Measurements from ENCODE around the gene HIVEP2. TPM values are rescaled to one million over a fixed set of nuclear protein-coding genes. Genes with fewer than 3 reads are reported as not detected.

HIVEP2 gene
- polyA plus RNA-seq, 1 donor: 10.5 TPM

DNA sequence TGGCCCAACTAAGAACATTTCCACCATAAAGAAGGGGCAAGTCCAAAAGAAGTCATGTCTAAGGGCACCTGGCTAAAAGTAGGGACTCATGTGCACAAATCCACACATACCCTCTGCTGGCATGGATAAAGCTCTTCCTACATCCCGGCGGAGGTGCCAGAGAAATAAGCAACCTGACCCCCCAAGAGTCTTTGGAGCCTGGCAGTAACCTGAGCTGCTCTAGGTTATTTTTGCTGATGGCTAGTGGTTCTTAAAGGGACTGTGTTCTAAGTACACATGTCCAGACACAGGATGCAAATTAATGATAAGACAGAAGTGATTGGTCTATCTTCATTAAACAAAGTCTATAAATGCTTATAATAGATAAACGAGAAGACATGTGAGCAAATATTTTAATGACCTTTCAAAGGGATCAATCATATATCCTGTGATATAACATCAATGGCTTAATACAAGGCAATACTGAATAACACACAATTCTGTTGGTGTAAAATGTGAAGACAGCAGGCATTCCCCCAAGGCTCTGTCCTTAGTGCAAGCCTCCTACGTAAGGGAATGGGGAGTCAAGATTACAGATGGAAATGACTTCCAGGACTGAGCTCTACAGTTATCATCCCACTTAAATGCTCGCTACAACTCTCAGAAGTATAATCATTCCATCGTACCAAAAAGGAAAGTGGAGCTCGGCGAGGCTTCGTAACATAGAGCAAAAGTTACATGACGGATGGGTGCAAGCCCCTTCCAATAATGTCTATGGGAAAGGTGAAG lies 52.5 kb downstream of the HIVEP2 start:
- H3K4me1 ChIP-seq (ENCODE audit: control insufficient read depth, insufficient read depth, low read length): no peaks in the 10 kb centered on the region
- H3K27me3 ChIP-seq (ENCODE audit: control insufficient read depth, insufficient read depth, low read length): no peaks in the 10 kb centered on the region
- H3K27ac ChIP-seq (ENCODE audit: low read length): no peak overlapping the region
- WGBS (ENCODE audit: insufficient coverage, low lambda C conversion rate): 56% methylated on average over 1 of the region's 10 CpGs
- no peak overlapping the region for H3K4me3 ChIP-seq (ENCODE audit: low read length)
- H3K9me3 ChIP-seq (ENCODE audit: control insufficient read depth, low read depth, low read length): no peaks in the 10 kb centered on the region
- DNase-seq: no peak
- no peaks in the 10 kb centered on the region for H3K36me3 ChIP-seq (ENCODE audit: control insufficient read depth, insufficient read depth, low read length)

DNA sequence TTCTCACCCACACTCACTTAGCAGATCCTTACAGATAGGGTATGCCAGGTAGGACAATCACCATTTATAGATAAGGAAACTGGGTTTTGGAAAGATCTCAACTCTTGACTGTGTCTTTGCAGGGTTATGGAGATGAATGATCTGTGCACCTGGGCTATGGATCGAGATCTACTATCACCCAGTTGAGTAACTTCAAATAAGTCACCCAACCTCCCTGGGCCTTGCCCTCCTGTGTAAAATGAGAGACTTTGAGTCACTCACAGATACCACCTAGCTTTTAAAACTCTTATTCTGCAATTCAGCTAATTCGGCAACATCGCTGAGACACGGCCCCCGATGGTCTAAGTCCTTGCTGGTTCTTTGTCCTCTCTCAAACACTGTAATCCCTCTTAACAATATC lies 53.5 kb downstream of the HIVEP2 start:
- H3K4me3 ChIP-seq (ENCODE audit: low read length): no peak overlapping the region
- no peaks in the 10 kb centered on the region for H3K9me3 ChIP-seq (ENCODE audit: control insufficient read depth, low read depth, low read length)
- no peaks in the 10 kb centered on the region for H3K27me3 ChIP-seq (ENCODE audit: control insufficient read depth, insufficient read depth, low read length)
- H3K36me3 ChIP-seq (ENCODE audit: control insufficient read depth, insufficient read depth, low read length): no peaks in the 10 kb centered on the region
- no peak overlapping the region for H3K27ac ChIP-seq (ENCODE audit: low read length)
- WGBS (ENCODE audit: insufficient coverage, low lambda C conversion rate): no CpG with 5 or more reads among the region's 5 CpGs
- no peak for DNase-seq
- no peaks in the 10 kb centered on the region for H3K4me1 ChIP-seq (ENCODE audit: control insufficient read depth, insufficient read depth, low read length)

DNA sequence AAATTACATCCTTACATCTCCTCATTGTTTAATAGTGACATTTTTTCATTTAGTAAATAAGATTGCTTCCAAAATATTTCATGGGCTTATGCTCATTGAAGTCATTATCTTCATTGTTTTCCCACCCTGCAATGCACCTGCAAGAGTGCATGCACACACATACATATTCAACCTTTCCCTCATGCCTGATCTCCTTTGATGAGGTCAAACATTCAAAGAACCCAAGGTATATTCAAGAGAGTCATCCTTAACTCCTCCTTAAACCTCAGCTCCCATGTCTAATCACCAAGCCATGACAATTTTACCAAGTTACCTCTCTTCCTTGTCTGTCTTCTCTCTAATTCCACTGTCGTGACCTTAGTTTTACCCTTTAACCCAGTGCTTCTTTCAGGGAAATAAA lies 56.5 kb downstream of the HIVEP2 start:
- Histone ChIP-seq H3K27ac (ENCODE audit: low read length) (no peak overlapping the region), H3K27me3 (ENCODE audit: control insufficient read depth, insufficient read depth, low read length) (no peaks in the 10 kb centered on the region), H3K9me3 (ENCODE audit: control insufficient read depth, low read depth, low read length) (no peaks in the 10 kb centered on the region), H3K4me3 (ENCODE audit: low read length) (no peak overlapping the region), H3K4me1 (ENCODE audit: control insufficient read depth, insufficient read depth, low read length) (peaks cover 6% of the 10 kb centered on the region), H3K36me3 (ENCODE audit: control insufficient read depth, insufficient read depth, low read length) (no peaks in the 10 kb centered on the region)
- DNase-seq: no peak
- no CpG with 5 or more reads among the region's 1 CpG for WGBS (ENCODE audit: insufficient coverage, low lambda C conversion rate)

DNA sequence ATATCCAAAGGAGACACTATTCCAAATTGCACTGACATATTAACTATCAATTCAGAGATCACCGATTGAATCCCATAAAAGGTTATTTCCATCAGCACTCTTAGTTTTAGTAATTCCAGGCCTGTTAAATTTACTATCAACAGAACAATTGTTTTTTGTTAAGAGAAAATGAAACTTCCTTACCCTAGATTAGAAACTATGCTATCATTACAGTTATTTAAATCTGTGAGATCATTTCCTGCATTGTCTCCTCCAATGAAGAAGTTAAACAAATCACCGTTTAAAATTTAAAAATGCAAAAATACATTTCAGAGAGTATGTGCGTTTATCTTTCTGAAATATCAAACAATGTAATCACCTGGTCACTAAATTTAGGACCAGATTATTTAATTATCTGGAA lies 57.5 kb downstream of the HIVEP2 start:
- Histone ChIP-seq H3K4me1 (ENCODE audit: control insufficient read depth, insufficient read depth, low read length) (peaks cover 6% of the 10 kb centered on the region), H3K4me3 (ENCODE audit: low read length) (no peak overlapping the region), H3K9me3 (ENCODE audit: control insufficient read depth, low read depth, low read length) (no peaks in the 10 kb centered on the region), H3K36me3 (ENCODE audit: control insufficient read depth, insufficient read depth, low read length) (no peaks in the 10 kb centered on the region), H3K27me3 (ENCODE audit: control insufficient read depth, insufficient read depth, low read length) (no peaks in the 10 kb centered on the region), H3K27ac (ENCODE audit: low read length) (no peak overlapping the region)
- 67% methylated on average over 2 of the region's 3 CpGs for WGBS (ENCODE audit: insufficient coverage, low lambda C conversion rate)
- no peak for DNase-seq

DNA sequence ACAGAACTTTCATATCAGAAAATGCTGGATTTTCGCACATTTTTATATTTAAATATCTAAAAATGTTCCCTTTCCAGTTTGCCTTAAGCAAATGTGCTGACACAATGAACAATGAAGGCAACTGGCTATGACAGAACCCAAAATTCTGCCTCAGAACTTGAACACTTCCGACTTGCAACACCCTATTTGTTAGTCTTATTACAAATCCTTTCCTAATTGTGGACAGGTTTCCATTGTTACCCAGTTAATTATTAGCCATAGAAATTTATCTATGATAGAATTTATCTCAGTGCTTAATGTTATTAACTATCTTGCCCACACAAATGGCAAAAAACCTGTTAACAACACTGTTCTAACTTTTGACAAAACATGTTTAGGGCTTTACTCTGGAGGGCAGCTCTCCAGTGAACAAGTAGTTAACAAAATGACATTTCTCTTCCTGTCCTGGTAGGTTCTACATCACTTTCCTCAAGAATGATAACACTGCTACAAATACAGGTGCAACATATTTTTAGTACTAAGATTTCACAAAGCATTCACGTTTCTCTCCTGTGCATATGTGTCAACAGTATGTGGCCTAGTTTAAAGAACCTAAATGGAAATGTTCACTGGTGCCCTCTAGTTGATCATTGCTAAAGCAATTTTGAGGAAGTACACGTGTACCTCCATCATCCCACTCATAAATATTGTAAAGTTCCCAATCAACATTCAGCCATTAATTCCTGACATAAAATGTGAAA lies 58.4 kb downstream of the HIVEP2 start:
- Histone ChIP-seq H3K27ac (ENCODE audit: low read length) (no peak overlapping the region), H3K4me3 (ENCODE audit: low read length) (no peak overlapping the region), H3K9me3 (ENCODE audit: control insufficient read depth, low read depth, low read length) (no peaks in the 10 kb centered on the region), H3K4me1 (ENCODE audit: control insufficient read depth, insufficient read depth, low read length) (peaks cover 13% of the 10 kb centered on the region), H3K36me3 (ENCODE audit: control insufficient read depth, insufficient read depth, low read length) (no peaks in the 10 kb centered on the region), H3K27me3 (ENCODE audit: control insufficient read depth, insufficient read depth, low read length) (no peaks in the 10 kb centered on the region)
- WGBS (ENCODE audit: insufficient coverage, low lambda C conversion rate): 20% methylated on average over 2 of the region's 4 CpGs
- DNase-seq: peak in 1 of 2 donors; percentile 72

DNA sequence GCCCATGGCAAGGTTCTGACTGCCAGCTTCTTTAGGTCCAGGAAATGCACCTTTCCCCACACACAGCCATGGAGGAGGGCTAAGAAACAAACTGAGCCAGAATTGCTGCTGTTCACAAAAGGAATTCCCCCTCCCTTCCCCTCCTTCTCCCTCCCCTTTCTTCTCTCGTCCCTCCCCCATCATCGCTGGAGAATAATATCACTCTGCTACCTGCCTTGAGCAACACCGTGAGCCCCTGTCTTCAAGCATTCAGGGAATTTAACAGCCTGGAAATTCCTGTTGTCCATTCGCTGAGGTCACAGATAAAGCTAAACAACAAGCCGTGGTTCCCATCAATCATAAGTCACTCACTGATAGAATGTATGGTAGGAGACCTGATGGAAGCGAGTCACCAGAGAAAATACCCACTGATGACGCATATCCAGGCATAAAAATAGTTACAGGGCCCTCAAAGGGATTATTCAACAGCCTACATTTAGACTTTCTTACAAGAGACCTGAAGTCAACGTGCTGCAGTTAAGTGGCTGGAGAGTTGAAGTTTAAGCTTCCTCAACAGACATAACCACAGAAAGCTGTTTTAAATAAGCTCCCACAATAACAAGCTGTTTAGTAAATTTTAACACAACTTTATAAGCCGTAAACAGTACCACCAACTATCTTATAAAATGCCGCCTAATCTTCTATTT lies 59.7 kb downstream of the HIVEP2 start:
- peak; percentile 77 to 91 for DNase-seq
- peaks cover 17% of the 10 kb centered on the region for H3K4me1 ChIP-seq (ENCODE audit: control insufficient read depth, insufficient read depth, low read length)
- peak overlapping the region; percentile 39 for H3K27ac ChIP-seq (ENCODE audit: low read length)
- no peaks in the 10 kb centered on the region for H3K36me3 ChIP-seq (ENCODE audit: control insufficient read depth, insufficient read depth, low read length)
- H3K4me3 ChIP-seq (ENCODE audit: low read length): peak overlapping the region; percentile 22
- no peaks in the 10 kb centered on the region for H3K9me3 ChIP-seq (ENCODE audit: control insufficient read depth, low read depth, low read length)
- H3K27me3 ChIP-seq (ENCODE audit: control insufficient read depth, insufficient read depth, low read length): no peaks in the 10 kb centered on the region
- WGBS (ENCODE audit: insufficient coverage, low lambda C conversion rate): 38% methylated on average over 4 of the region's 10 CpGs

DNA sequence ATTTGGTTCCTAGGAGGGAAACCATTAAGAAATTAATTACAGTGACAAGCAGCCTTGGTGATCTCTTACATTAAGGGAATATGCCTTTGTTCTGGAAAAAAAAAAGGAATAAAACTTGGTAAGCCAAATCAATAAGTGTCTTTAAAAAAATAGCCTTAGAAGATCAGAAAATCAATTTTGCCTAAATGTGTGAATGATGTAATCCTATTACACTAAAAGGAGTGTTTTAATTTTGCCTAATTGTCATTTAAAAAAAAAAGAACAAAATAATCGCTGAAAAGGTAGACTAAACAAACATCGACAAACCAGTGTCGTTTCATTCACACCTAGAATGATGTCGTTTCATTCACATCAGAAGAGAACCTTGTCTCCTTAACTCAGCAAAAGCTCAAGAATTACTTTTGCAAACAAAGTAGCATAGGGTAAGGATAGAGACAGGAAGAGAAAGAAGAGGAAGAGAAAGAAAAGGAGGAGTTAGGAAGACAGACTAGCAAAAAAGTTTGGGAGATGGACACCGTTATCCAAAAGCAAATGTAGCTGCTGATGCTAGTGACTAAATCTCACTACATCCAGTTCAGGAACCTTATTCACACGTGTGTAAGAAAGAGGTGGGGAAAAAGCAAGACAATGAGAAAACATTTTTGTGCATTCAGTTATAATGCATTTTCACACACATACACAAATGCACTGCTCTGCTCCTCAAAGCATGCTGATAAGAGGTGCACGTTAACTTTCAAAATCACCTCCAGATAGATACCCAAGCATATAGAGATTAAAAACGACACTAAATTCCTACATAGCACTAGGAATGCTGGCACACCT lies 60.6 kb downstream of the HIVEP2 start:
- Histone ChIP-seq H3K9me3 (ENCODE audit: control insufficient read depth, low read depth, low read length) (no peaks in the 10 kb centered on the region), H3K27me3 (ENCODE audit: control insufficient read depth, insufficient read depth, low read length) (no peaks in the 10 kb centered on the region), H3K27ac (ENCODE audit: low read length) (peak overlapping the region; percentile 39), H3K36me3 (ENCODE audit: control insufficient read depth, insufficient read depth, low read length) (no peaks in the 10 kb centered on the region), H3K4me1 (ENCODE audit: control insufficient read depth, insufficient read depth, low read length) (peaks cover 17% of the 10 kb centered on the region), H3K4me3 (ENCODE audit: low read length) (peak overlapping the region; percentile 22)
- peak in 1 of 2 donors; percentile 20 for DNase-seq
- WGBS (ENCODE audit: insufficient coverage, low lambda C conversion rate): 60% methylated on average over 3 of the region's 8 CpGs

DNA sequence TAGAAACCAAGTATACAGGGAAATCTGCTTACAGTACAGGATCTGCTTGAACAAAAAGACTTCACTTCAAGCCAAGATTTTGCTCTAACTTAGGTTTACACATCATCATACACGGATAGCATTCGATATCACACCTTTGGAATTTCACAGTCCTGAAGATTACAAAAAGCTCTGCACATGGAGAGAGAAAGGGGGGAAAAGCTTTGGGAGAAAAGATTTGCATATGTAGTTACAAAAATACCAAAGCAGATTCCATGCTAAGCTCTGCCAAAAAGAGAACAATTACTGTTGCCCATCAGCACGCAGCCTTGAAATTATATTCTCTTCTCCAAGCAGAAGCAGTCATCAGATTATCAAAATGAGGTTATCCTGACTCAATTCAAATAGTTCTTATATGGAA lies 62.0 kb downstream of the HIVEP2 start:
- H3K36me3 ChIP-seq (ENCODE audit: control insufficient read depth, insufficient read depth, low read length): no peaks in the 10 kb centered on the region
- H3K9me3 ChIP-seq (ENCODE audit: control insufficient read depth, low read depth, low read length): no peaks in the 10 kb centered on the region
- no peaks in the 10 kb centered on the region for H3K27me3 ChIP-seq (ENCODE audit: control insufficient read depth, insufficient read depth, low read length)
- DNase-seq: no peak
- H3K4me1 ChIP-seq (ENCODE audit: control insufficient read depth, insufficient read depth, low read length): peaks cover 17% of the 10 kb centered on the region
- no peak overlapping the region for H3K4me3 ChIP-seq (ENCODE audit: low read length)
- WGBS (ENCODE audit: insufficient coverage, low lambda C conversion rate): no CpG with 5 or more reads among the region's 3 CpGs
- no peak overlapping the region for H3K27ac ChIP-seq (ENCODE audit: low read length)

DNA sequence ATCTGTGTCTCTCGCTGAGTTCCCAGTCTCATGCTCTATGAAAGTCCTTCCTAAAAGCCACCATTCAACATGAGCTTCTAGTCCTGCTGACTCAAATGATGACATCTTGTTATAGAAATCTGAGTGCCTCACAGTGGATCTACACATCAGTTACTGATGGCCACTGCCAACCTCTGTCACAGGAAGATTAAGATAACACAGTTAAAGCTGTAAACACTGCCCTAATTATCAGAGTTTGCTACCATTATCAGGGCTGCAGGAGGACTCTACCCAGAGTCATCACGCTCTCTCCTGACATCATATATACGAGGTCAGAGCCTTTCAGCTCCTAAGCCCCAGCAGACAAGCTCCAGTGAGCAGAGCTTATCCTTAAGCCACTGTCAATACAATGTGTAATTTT lies 63.2 kb downstream of the HIVEP2 start:
- Histone ChIP-seq H3K4me3 (ENCODE audit: low read length) (no peak overlapping the region), H3K9me3 (ENCODE audit: control insufficient read depth, low read depth, low read length) (peaks cover 3% of the 10 kb centered on the region), H3K27ac (ENCODE audit: low read length) (peak overlapping the region; percentile 77), H3K36me3 (ENCODE audit: control insufficient read depth, insufficient read depth, low read length) (no peaks in the 10 kb centered on the region), H3K27me3 (ENCODE audit: control insufficient read depth, insufficient read depth, low read length) (no peaks in the 10 kb centered on the region), H3K4me1 (ENCODE audit: control insufficient read depth, insufficient read depth, low read length) (peaks cover 17% of the 10 kb centered on the region)
- DNase-seq: peak; percentile 83 to 89
- WGBS (ENCODE audit: insufficient coverage, low lambda C conversion rate): no CpG with 5 or more reads among the region's 3 CpGs

DNA sequence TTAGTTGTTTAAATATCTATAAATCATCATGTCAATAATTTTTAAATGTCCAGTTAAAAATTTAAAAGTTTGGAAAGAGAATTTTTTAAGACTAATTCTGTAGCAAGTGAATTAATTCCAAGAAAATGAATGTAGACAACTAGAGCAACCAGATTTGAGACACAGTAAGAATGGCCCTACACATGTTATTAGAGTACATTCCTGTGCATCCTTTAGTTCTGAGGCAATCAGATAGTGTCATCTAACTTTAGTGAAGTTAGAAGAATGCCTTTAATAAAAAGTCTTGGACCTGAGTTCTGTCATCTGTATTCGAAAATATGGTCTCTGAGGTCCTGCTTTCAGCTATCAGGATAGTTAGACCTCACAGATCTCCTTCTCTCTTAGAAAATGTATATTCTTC lies 63.7 kb downstream of the HIVEP2 start:
- WGBS (ENCODE audit: insufficient coverage, low lambda C conversion rate): no CpG with 5 or more reads among the region's 1 CpG
- Histone ChIP-seq H3K27me3 (ENCODE audit: control insufficient read depth, insufficient read depth, low read length) (no peaks in the 10 kb centered on the region), H3K27ac (ENCODE audit: low read length) (peak overlapping the region; percentile 77), H3K4me1 (ENCODE audit: control insufficient read depth, insufficient read depth, low read length) (peaks cover 16% of the 10 kb centered on the region), H3K9me3 (ENCODE audit: control insufficient read depth, low read depth, low read length) (peaks cover 3% of the 10 kb centered on the region), H3K36me3 (ENCODE audit: control insufficient read depth, insufficient read depth, low read length) (no peaks in the 10 kb centered on the region), H3K4me3 (ENCODE audit: low read length) (no peak overlapping the region)
- DNase-seq: no peak

Data from large intestine (tissue), 3 donors.